GM18907 (cell line): ENCODE data around the gene ARCN1.

Experiments used
- ATAC-seq: cut with Tn5 transposase; IDR thresholded peaks from one replicate; pipeline ENCODE4 v1.9.1; 2021; ENCODE audit warnings: mild to moderate bottlenecking, moderate library complexity; ENCODE audit not compliant: unreplicated experiment

ARCN1 gene

GRCh38 chr11:118619444-118620197 is 47.4 kb downstream of the ARCN1 start:
- no peak for ATAC-seq

GRCh38 chr11:118620529-118621070 is 48.4 kb downstream of the ARCN1 start:
- ATAC-seq: no peak

- ATAC-seq: no peak
Observed at GRCh38 chr11:118621071-118621783, 49.0 kb downstream of the ARCN1 start.

- no peak for ATAC-seq
Observed at GRCh38 chr11:118621784-118622375, 49.7 kb downstream of the ARCN1 start.

GRCh38 chr11:118622376-118623268 is 50.4 kb downstream of the ARCN1 start:
- no peak for ATAC-seq

GRCh38 chr11:118623269-118623655 is 51.1 kb downstream of the ARCN1 start:
- no peak for ATAC-seq

- ATAC-seq: no peak
Observed at GRCh38 chr11:118625036-118625690, 53.0 kb downstream of the ARCN1 start.

GRCh38 chr11:118625976-118626375 is 53.8 kb downstream of the ARCN1 start:
- no peak for ATAC-seq

GRCh38 chr11:118627566-118627965 is 55.4 kb downstream of the ARCN1 start:
- ATAC-seq: no peak

GRCh38 chr11:118628031-118628430 is 55.8 kb downstream of the ARCN1 start:
- no peak for ATAC-seq

GRCh38 chr11:118628432-118628831 is 56.2 kb downstream of the ARCN1 start:
- ATAC-seq: no peak

GRCh38 chr11:118628861-118629549 is 56.8 kb downstream of the ARCN1 start:
- ATAC-seq: no peak

GRCh38 chr11:118629761-118630661 is 57.8 kb downstream of the ARCN1 start:
- ATAC-seq: no peak

GRCh38 chr11:118631142-118631909 is 59.1 kb downstream of the ARCN1 start:
- no peak for ATAC-seq

- ATAC-seq: no peak
Observed at GRCh38 chr11:118632577-118633318, 60.5 kb downstream of the ARCN1 start.

- no peak for ATAC-seq
Observed at GRCh38 chr11:118633319-118633690, 61.1 kb downstream of the ARCN1 start.

- ATAC-seq: no peak
Observed at GRCh38 chr11:118633979-118634378, 61.8 kb downstream of the ARCN1 start.
